ENCODE measurements around the gene GHRL.
"Not testable (repeated sequence)": the region's sequence is repeated elsewhere in the genome, so short reads cannot be mapped to it uniquely, and the experiment has no call there.

Gene GHRL

DNA sequence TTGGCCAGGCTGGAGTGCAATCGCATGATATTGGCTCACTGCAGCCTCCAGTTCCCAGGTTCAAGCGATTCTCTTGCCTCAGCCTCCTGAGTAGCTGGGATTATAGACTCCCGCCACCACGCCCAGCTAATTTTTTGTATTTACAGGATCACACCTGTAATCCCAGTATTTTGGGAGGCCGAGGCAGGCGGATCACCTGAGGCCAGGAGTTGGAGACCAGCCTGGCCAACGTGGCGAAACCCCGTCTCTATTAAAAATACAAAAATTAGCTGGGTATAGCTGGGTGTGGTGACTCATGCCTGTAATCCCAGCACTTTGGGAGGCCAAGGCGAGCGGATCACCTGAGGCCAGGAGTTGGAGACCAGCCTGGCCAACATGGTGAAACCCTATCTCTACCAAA lies 20.3 kb downstream of the GHRL start:
- not testable (repeated sequence) for DNase-seq

DNA sequence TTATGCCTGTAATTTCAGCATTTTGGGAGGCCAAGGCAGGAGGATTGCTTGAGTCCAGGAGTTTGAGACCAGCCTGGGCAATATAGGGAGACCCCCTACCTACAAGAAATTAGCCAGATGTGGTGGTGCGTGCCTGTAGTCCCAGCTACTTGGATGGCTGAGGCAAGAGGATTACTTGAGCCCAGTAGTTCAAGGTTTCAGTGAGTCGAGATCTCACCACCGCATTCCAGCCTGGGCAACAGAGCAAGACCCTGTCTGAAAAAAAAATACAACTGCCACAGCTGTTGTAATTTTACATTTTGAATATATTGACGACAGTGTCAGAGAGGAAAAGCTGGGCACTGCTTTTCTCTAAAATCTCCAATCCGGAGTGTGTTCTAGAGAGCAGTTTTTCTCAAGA lies 23.3 kb downstream of the GHRL start:
- DNase-seq = no peak

DNA sequence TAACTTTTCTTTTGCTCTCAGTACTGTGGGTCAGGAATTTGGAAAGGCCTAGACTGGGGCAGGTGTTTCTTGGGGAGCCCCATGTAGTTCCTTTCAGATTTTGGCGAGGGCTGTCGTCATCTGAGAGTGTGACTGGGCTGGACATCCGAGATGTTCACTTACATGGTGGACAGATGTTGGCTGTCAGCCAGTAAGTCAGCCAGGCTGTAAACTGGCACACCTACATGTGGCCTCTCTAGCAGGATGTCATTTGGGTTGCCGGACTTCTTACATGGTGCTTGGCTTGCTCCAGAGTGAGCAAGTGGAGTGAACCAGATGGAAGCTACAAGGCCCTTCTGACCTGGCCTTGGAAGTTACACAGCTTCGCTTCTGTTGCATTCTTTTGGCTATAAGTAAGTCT lies 23.8 kb downstream of the GHRL start:
- DNase-seq = no peak

GRCh38 chr3:10268116-10268515 lies 24.6 kb downstream of the GHRL start:
- DNase-seq = no peak

GRCh38 chr3:10266936-10267335 lies 25.8 kb downstream of the GHRL start:
- not testable (repeated sequence) for DNase-seq

DNA sequence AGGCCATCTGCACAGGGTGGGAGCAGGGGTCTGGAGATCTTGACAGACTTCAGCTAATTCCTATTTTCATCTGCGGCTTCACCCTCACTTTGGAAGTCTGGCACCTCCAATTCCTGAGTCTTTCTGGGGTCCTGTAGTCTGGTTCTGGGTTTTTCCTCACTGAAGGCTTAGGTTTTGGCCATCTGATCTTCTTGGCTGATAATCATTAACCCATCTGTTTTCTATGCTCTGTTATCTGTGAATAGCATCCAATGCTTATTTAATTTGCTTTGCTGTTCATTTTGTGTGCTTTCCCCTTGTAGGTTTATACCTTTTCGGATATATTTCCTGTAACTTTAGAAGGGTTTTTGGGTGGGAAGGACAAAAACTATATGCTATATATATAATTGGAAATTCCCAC lies 26.9 kb downstream of the GHRL start:
- no peak for DNase-seq

- peak; percentile 81 for DNase-seq
Measured at GRCh38 chr3:10263646-10264363, 28.9 kb downstream of the GHRL start.

GRCh38 chr3:10262027-10262426 lies 30.7 kb downstream of the GHRL start:
- DNase-seq = no peak

- no peak for DNase-seq
Measured at GRCh38 chr3:10260211-10260701, 32.5 kb downstream of the GHRL start.

DNA sequence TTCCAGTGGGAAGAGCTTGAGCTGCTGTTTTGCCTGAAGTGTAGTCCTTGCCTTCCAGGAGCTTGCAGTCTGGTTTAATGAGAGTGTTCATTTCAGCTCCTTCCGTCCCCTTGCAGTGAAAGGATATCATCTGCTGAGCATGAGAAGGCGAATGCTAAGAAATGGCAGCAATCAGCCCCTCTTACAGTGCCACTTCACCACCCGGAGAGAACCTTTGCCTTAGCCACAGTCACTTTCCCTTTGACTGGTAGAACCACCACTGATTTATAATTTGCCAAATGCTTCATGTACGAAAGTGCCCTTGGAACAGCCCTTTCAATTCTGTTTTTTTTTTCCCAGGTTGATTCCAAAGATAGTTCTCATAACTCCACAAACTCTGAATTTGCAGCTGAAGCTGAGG lies 32.9 kb downstream of the GHRL start:
- no peak for DNase-seq

GRCh38 chr3:10259036-10259435 lies 33.7 kb downstream of the GHRL start:
- DNase-seq = no peak

GRCh38 chr3:10255835-10256234 lies 36.9 kb downstream of the GHRL start:
- DNase-seq = no peak

GRCh38 chr3:10253731-10254130 lies 39.0 kb downstream of the GHRL start:
- no peak for DNase-seq

DNA sequence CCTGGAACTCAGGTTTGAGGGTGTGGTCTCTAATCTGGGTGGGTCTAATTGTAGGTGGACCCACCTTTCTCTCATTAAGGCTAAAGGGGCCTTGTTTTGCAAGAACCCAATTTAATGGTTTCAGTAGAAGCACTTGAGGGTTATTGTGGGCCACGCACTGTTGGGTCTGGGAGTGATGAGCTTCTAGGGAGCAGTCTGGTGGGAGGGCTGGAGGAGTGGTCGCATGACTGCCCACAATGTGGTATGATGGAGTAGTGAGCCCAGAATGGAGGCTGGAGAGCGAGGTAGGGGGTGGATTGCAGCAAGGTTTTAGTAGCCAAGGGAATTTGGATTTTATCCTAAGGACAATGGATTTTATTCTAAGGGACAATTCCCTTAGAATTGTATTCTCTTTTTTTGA lies 41.7 kb downstream of the GHRL start:
- no peak for DNase-seq

GRCh38 chr3:10249833-10250232 lies 42.9 kb downstream of the GHRL start:
- no peak for DNase-seq

- DNase-seq = peak; percentile 85
Measured at GRCh38 chr3:10248984-10249748, 43.6 kb downstream of the GHRL start.

- DNase-seq = peak; percentile 92
Measured at GRCh38 chr3:10248184-10248983, 44.4 kb downstream of the GHRL start, which contains the start of gene TATDN2. TATDN2 (plus strand) TSS chr3:10248459; CDS start chr3:10249201, 742 bp downstream.

DNA sequence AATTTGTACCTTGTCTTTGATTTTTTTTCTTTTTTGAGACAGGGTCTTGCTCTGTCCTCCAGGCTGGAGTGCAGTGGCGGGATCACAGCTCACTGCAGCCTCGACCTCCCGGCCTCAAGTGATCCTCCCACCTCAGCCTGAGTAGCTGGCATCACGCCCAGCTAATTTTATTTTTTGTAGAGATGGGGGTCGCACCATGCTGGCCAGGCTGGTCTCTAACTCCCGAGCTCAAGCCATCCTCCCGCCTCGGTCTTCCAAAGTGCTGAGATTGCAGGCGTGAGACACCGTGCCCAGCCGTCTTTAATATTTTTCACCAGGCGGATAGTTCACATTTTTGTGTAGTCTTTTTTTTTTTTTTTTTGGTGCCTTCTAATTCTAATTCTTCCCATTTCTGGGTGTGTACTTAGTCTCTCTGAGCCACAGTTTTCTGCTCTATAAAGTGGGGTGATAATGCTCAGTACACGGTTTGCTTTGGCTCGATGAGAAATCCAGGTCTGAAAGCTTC lies 45.0 kb downstream of the GHRL start:
- no peak for DNase-seq

DNA sequence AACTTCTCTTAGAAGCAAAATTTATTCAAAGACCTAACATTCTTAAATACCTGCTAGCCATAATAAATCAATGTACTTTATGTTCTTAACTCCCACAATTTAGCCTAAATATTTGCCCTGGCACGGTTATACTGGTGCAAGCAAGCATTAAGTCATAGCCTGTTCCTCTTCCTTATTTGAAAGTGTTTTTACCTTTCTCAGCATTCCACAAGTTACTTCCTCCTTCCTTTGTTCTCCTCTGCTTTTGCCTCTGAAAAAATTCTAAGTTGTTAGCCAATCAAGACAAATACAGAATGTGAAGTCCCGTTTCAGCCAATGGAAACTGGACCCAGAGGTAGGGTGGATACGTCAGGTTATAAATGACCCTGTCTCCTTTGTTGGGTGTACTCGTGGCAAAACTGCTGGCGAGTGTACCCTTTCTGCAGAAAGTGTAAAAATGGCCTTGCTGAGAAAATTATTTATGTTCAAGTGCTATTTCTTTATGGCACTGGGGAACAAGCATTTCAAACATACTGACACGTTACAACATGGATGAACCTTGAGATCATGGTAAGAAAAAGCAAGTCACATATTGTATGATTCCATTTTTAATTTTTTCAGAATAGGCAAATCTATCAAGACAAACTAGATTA lies 47.5 kb downstream of the GHRL start:
- DNase-seq = no peak

DNA sequence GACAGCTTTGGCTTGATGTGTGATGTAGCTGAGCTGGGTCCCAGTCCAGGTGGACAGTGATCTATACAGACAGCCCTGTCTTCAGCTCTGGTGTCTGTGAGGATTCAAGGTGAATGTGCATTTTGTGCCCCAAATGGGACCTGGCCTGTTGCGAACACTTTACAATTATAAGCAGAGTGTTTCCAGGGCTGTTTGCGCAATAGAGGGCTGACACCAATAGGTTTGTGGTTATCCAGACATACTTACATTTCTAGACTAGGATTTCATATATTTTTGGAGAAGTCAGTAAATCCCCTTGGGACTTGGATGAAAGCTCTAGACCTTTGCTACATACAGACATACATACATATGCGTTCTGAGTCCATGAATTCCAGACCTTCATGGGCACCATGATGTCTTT lies 48.7 kb downstream of the GHRL start:
- DNase-seq = no peak

GRCh38 chr3:10242182-10243065 lies 50.3 kb downstream of the GHRL start:
- peak; percentile 80 for DNase-seq

GRCh38 chr3:10240799-10241198 lies 51.9 kb downstream of the GHRL start:
- no peak for DNase-seq
